ENCODE data around the gene TUBB.

DNA sequence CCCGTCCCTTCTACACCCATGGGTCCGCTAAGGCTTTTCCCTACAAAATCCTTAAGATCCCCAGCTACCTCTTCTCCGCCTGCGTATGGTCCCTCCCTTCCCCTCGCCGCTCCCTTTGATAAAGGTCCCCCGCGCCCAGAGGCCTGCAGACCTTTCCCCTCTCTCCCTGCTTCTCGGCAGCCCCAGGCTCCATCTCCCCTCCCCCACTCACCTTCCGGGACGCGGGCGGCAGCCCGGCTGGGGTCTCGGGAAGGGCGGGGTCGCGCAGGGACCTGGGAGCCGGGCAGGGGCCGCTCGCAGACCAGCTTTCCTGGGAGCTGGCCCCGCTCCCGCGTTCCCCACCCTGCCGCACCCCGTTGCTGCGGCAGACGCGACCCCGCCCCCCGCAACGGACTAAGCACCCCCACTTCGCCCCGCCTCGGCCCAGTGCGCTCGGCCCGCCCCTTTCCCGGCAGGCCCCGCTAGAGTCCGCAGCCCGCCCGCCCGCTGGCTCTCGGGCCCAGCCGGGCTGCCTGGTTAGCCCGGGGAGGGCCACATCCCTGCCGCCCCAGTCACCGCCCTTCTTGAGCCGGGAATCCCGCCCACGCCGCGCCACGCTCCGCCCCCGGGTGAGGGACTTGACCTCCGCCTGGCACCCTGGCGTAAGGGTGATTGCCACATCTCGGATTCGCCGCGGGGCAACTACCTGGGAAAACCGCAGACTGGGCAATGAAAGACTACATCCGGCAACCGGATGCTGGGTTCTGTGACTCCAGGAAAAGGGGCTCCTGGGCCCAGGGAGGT lies 22.4 kb downstream of the TUBB start, which contains the start of gene FLOT1:
- TF ChIP-seq ZNF274 (IDR thresholded peaks at IDR 0.05; ENCODE audit: low read depth, low read length) (no peak), YY1 (IDR thresholded peaks at IDR 0.05; ENCODE audit: insufficient read depth, insufficient read length) (no peak)
